GM18873 (cell line): Measurements from ENCODE around the gene KLKB1.

ENCODE experiments used
- ATAC-seq: cut with Tn5 transposase; IDR thresholded peaks from one replicate; pipeline ENCODE4 v1.9.1; 2021; ENCODE audit warnings: mild to moderate bottlenecking, moderate library complexity, moderate number of reproducible peaks; ENCODE audit not compliant: unreplicated experiment, low FRiP score

Gene KLKB1

GRCh38 chr4:186300659-186301390 lies 73.5 kb downstream of the KLKB1 start:
- ATAC-seq, result no peak

- no peak for ATAC-seq
These were observed 76.9 kb downstream of the KLKB1 start for GRCh38 chr4:186304216-186304615.

DNA sequence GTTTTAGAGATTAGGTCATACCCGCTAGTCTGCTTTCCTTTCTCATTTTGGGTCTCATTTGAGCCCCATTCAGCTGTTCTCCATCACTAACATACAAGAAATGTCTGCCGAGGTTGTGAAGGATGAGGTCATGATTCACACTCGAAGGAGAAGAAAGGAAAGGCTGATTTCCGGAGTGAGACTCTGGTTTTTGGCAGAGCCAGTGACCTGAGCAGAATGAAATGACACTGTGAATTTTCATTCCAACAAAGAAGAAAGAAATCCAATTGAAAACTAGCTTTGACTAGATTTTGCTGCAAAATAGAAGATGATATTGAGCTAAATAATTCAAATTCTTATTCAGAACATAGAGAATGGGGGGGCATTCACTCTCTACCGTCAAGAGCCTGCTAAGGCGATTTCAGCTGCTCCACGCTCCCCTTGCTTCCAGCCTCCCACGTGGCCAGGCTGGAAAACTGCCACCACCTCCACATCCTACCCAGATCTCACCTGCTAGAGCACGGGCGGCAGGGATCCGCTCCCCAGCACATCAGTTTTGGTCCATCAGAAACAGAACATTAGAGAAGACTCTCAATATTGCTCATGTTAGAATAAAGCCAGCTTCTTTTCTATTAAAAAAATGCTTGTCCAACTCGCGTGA lies 77.7 kb downstream of the KLKB1 start:
- no peak for ATAC-seq

DNA sequence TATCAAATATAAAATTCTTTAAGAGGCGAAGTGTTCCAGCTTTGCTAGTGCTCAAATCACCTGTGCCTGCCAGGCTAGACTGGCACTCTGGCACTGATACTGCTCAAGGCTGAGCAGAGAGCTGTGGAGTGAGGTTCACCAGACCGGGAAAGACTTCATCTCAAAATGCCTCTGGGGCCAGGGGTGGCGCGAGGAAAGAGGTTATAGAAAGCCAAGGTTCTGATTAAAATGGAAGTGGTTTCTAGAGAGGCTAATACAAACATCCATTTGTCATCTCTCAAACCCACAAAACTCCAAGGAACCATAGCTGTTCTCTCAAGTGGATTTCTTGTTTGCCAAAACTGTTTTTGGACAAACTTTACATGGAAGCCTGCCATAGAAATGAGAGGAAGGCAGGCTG lies 80.2 kb downstream of the KLKB1 start:
- ATAC-seq, result no peak

- no peak for ATAC-seq
These were observed 80.6 kb downstream of the KLKB1 start for GRCh38 chr4:186307916-186308315.
